Uterus (tissue), 2 donors: ENCODE measurements around the gene IGSF11.

ENCODE experiments used
- CTCF ChIP-seq, 4 experiments: fragments of 200-600 bp in 2 of 4; fragments of 450-650 bp in 2 of 4; sonication (generic) in 2 of 4; IDR thresholded peaks; one replicate each; pipeline ENCODE4 v1.5.1; 2016 to 2019; ENCODE audit warnings: antibody characterized with exemption in 4 of 4, mild to moderate bottlenecking in 2 of 4, moderate library complexity in 1 of 4
- POLR2A ChIP-seq, 2 donors: fragments of 450-650 bp; IDR thresholded peaks; one replicate each; pipeline ENCODE4 v1.6.1; 2016; ENCODE audit warnings: antibody characterized with exemption in 2 of 2, mild to moderate bottlenecking in 1 of 2, moderate library complexity in 1 of 2

GRCh38 chr3:118997190-118997589, 37.5 kb downstream of the IGSF11 start:
- TF ChIP-seq CTCF (IDR thresholded peaks at IDR 0.05) (no peak), POLR2A (IDR thresholded peaks at IDR 0.05) (no peak)
